ENCODE data around the gene LRFN5. TPM values are rescaled to one million over a fixed set of nuclear protein-coding genes. Genes with fewer than 3 reads are reported as not detected.

Gene LRFN5
- total RNA-seq, 1 experiment from 2014 or later = not detected

DNA sequence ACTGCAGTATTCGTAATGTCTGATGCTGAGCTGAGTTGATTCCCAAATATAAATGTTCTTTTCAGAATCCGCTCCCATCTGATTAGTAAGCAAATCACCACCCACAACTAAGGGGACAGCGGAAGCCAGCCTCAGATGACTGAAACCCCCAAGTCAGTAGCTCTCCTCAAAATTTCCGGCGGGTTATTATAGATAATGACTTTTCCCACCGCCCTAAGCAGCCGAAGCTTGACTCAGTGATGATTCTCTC, 469 bp upstream of the LRFN5 start:
- Histone ChIP-seq H3K9ac (ENCODE audit: low read length) (no peak overlapping the region), H4K20me1 (ENCODE audit: insufficient read depth) (no peaks in the 10 kb centered on the region), H3K9me2 (ENCODE audit: insufficient read depth) (no peaks in the 10 kb centered on the region), H3K9me3 (ENCODE audit: control insufficient read depth in 1 of 2, insufficient read depth in 1 of 2, low read depth in 1 of 2, low read length in 2 of 2) (no peaks in the 10 kb centered on the region; a peak in 1 of 4 replicates), H3K4me3 (replicated peaks in 1 of 2; ENCODE audit: low read depth in 1 of 2, low read length in 2 of 2) (no peak overlapping the region), H3K27ac (ENCODE audit: low read depth, low read length) (no peak overlapping the region), H2AFZ (ENCODE audit: low read depth, low read length, poor library complexity, severe bottlenecking) (no peak overlapping the region), H3K36me3 (ENCODE audit: control insufficient read depth in 1 of 2, insufficient read depth in 2 of 2, low read length in 2 of 2) (no peaks in the 10 kb centered on the region), H3K27me3 (ENCODE audit: insufficient read depth, low read length) (no peaks in the 10 kb centered on the region), H3K4me2 (ENCODE audit: low read length) (no peak overlapping the region), H3K4me1 (ENCODE audit: control insufficient read depth in 1 of 2, insufficient read depth in 2 of 2, low read length in 2 of 2) (no peaks in the 10 kb centered on the region), H3K79me2 (ENCODE audit: insufficient read depth, low read length) (no peaks in the 10 kb centered on the region)
- ChIA-PET RAD21 (ENCODE audit: low non-redundant PET in 1 of 2, low total read pairs in 2 of 2, uncharacterized antibody in 2 of 2, unreplicated experiment in 2 of 2) (no interaction called here), CTCF (no interaction called here), POLR2A (no interaction called here)
- BruUV-seq (replicated peaks) = no TSS peak
- DNase-seq (ENCODE audit: low read depth, low spot score) (no peak), ATAC-seq (no peak)
- intact Hi-C loops (cut with micrococcal nuclease) = no loop called here
- TF ChIP-seq EZH2phosphoT487 (IDR thresholded peaks at IDR 0.05; ENCODE audit: borderline replicate concordance) (no peak), ZNF274 (IDR thresholded peaks at IDR 0.05; ENCODE audit: low read depth, low read length) (no peak)

- RAD21 ChIA-PET (ENCODE audit: low non-redundant PET in 1 of 2, low total read pairs in 2 of 2, uncharacterized antibody in 2 of 2, unreplicated experiment in 2 of 2) = no interaction called here
- DNase-seq (ENCODE audit: low read depth, low spot score) = no peak
Measured at GRCh38 chr14:41607304-41607775, 664 bp downstream of the LRFN5 start.

More at GRCh38 chr14:41607304-41607775, 664 bp downstream of the LRFN5 start:
- Histone ChIP-seq H2AFZ (ENCODE audit: low read depth, low read length, poor library complexity, severe bottlenecking) (no peak overlapping the region), H3K9me2 (ENCODE audit: insufficient read depth) (no peaks in the 10 kb centered on the region), H3K27ac (ENCODE audit: low read depth, low read length) (no peak overlapping the region), H4K20me1 (ENCODE audit: insufficient read depth) (no peaks in the 10 kb centered on the region), H3K27me3 (ENCODE audit: insufficient read depth, low read length) (no peaks in the 10 kb centered on the region), H3K9ac (ENCODE audit: low read length) (no peak overlapping the region), H3K36me3 (ENCODE audit: control insufficient read depth in 1 of 2, insufficient read depth in 2 of 2, low read length in 2 of 2) (no peaks in the 10 kb centered on the region), H3K79me2 (ENCODE audit: insufficient read depth, low read length) (no peaks in the 10 kb centered on the region), H3K4me2 (ENCODE audit: low read length) (no peak overlapping the region), H3K4me3 (replicated peaks in 1 of 2; ENCODE audit: low read depth in 1 of 2, low read length in 2 of 2) (no peak overlapping the region), H3K4me1 (ENCODE audit: control insufficient read depth in 1 of 2, insufficient read depth in 2 of 2, low read length in 2 of 2) (no peaks in the 10 kb centered on the region), H3K9me3 (ENCODE audit: control insufficient read depth in 1 of 2, insufficient read depth in 1 of 2, low read depth in 1 of 2, low read length in 2 of 2) (no peaks in the 10 kb centered on the region; a peak in 1 of 4 replicates)
- TF ChIP-seq TCF7L2 (IDR thresholded peaks at IDR 0.05; ENCODE audit: borderline replicate concordance, extremely low read depth, insufficient read depth, insufficient read length) = no peak
- TF ChIP-seq CBX3 (IDR thresholded peaks at IDR 0.05; ENCODE audit: low read depth) = no peak
- no peak for TF ChIP-seq SIN3A (IDR thresholded peaks at IDR 0.05; ENCODE audit: low read depth)
- no peak for TF ChIP-seq ZBTB33 (IDR thresholded peaks at IDR 0.05; ENCODE audit: extremely low read depth, insufficient replicate concordance, low read length)
- TF ChIP-seq, protein P1, sequence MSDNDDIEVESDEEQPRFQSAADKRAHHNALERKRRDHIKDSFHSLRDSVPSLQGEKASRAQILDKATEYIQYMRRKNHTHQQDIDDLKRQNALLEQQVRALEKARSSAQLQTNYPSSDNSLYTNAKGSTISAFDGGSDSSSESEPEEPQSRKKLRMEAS (IDR thresholded peaks at IDR 0.05) = no peak
- TF ChIP-seq, protein P2, sequence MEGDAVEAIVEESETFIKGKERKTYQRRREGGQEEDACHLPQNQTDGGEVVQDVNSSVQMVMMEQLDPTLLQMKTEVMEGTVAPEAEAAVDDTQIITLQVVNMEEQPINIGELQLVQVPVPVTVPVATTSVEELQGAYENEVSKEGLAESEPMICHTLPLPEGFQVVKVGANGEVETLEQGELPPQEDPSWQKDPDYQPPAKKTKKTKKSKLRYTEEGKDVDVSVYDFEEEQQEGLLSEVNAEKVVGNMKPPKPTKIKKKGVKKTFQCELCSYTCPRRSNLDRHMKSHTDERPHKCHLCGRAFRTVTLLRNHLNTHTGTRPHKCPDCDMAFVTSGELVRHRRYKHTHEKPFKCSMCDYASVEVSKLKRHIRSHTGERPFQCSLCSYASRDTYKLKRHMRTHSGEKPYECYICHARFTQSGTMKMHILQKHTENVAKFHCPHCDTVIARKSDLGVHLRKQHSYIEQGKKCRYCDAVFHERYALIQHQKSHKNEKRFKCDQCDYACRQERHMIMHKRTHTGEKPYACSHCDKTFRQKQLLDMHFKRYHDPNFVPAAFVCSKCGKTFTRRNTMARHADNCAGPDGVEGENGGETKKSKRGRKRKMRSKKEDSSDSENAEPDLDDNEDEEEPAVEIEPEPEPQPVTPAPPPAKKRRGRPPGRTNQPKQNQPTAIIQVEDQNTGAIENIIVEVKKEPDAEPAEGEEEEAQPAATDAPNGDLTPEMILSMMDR (IDR thresholded peaks at IDR 0.05 in 2 of 3, conservative IDR thresholded peaks at IDR 0.05 in 1 of 3; ENCODE audit: borderline replicate concordance in 1 of 3, insufficient read depth in 1 of 3, low read depth in 2 of 3, low read length in 2 of 3) = no peak
- TF ChIP-seq POLR2A (IDR thresholded peaks at IDR 0.05; ENCODE audit: borderline replicate concordance, extremely low read depth, insufficient read depth, insufficient read length) = no peak
- no peak for TF ChIP-seq RAD21 (IDR thresholded peaks at IDR 0.05; ENCODE audit: low read depth)
- no peak for TF ChIP-seq CEBPB (IDR thresholded peaks at IDR 0.05; ENCODE audit: low read depth)
- TF ChIP-seq EGR1 (IDR thresholded peaks at IDR 0.05; ENCODE audit: low read depth) = no peak
- no peak for TF ChIP-seq ATF3 (IDR thresholded peaks at IDR 0.05)
- no peak for TF ChIP-seq POLR2AphosphoS5 (IDR thresholded peaks at IDR 0.05; ENCODE audit: low read depth, low read length)
- ChIA-PET POLR2A (no interaction called here), CTCF (no interaction called here)
- BruUV-seq (replicated peaks) = no TSS peak
- no peak for ATAC-seq
- intact Hi-C loops (cut with micrococcal nuclease) = no loop called here

Measured in HCT116 (cell line).